OCI-LY7 (cell line): Measurements from ENCODE around the gene NCAM1. TPM values are rescaled to one million over a fixed set of nuclear protein-coding genes. Genes with fewer than 3 reads are reported as not detected.

Experiments used
- BruUV-seq: library from RNA; stranded (reverse); fragments of 400-500 nt; replicated peaks from 2 replicates; lab custom pipeline; 2021; lab: Mats Ljungman, UMichigan
- CTCF ChIA-PET: fragments of 300-600 bp; sonication (Branson Sonifier 250); formaldehyde crosslinking; loops from one replicate; lab custom pipeline; 2022; ENCODE audit warnings: antibody characterized with exemption; ENCODE audit not compliant: unreplicated experiment; lab: Charles Lee
- POLR2A ChIA-PET: fragments of 300-600 bp; sonication (Branson Sonifier 250); formaldehyde crosslinking; loops from one replicate; lab custom pipeline; 2022; ENCODE audit warnings: antibody characterized with exemption; lab: Charles Lee
- DNase-seq: peaks from one replicate; pipeline ENCODE4 v3.0.0-alpha.2; 2015; ENCODE audit warnings: low spot score
- H2AFZ ChIP-seq: fragments of 200-600 bp; sonication (generic), shearing (Covaris generic); 2 replicates; pipeline ENCODE4 v1.6.1; 2014; ENCODE audit warnings: mild to moderate bottlenecking, antibody characterized with exemption, low read length, moderate library complexity
- H3K27ac ChIP-seq: fragments of 200-600 bp; sonication (generic); 2 replicates; pipeline ENCODE4 v1.5.1; 2014; ENCODE audit warnings: mixed run types, low read depth, mild to moderate bottlenecking, moderate library complexity, low read length, inconsistent platforms; ENCODE audit not compliant: poor library complexity, severe bottlenecking
- H3K36me3 ChIP-seq: fragments of 200-600 bp; sonication (generic); 2 replicates; pipeline ENCODE4 v1.6.1; 2014; ENCODE audit warnings: mild to moderate bottlenecking, antibody characterized with exemption, low read length, moderate library complexity, mixed read lengths; ENCODE audit not compliant: insufficient read depth
- H3K4me1 ChIP-seq: fragments of 200-600 bp; sonication (generic); 2 replicates; pipeline ENCODE4 v1.5.1; 2014; ENCODE audit warnings: mild to moderate bottlenecking, low read length; ENCODE audit not compliant: insufficient read depth, poor library complexity, severe bottlenecking
- H3K4me2 ChIP-seq: fragments of 200-600 bp; sonication (generic); 2 replicates; pipeline ENCODE4 v1.6.1; 2014; ENCODE audit warnings: mild to moderate bottlenecking, low read length
- H3K4me3 ChIP-seq: fragments of 200-600 bp; sonication (generic); 2 replicates; pipeline ENCODE4 v1.5.1; 2014; ENCODE audit warnings: mild to moderate bottlenecking, low read depth, low read length; ENCODE audit not compliant: poor library complexity, severe bottlenecking
- H3K79me2 ChIP-seq: fragments of 200-600 bp; sonication (generic); 2 replicates; pipeline ENCODE4 v1.6.1; 2016; ENCODE audit warnings: low read depth, mild to moderate bottlenecking, low read length, moderate library complexity, mixed read lengths; ENCODE audit not compliant: insufficient read depth
- H3K9me2 ChIP-seq: fragments of 200-600 bp; sonication (generic); 2 replicates; pipeline ENCODE4 v1.6.1; 2016; ENCODE audit warnings: mild to moderate bottlenecking, low read length, mixed read lengths; ENCODE audit not compliant: insufficient read depth
- H3K9me3 ChIP-seq: fragments of 200-600 bp; sonication (generic); 2 replicates; pipeline ENCODE4 v1.6.1; 2014; ENCODE audit warnings: mild to moderate bottlenecking, mixed run types, low read length, mixed read lengths
- H4K20me1 ChIP-seq: fragments of 200-600 bp; sonication (generic); 2 replicates; pipeline ENCODE4 v1.6.1; 2014; ENCODE audit warnings: mild to moderate bottlenecking, antibody characterized with exemption, low read length, moderate library complexity, mixed read lengths; ENCODE audit not compliant: insufficient read depth
- CTCF ChIP-seq: fragments of 200-600 bp; sonication (generic); conservative IDR thresholded peaks from 2 replicates; pipeline ENCODE4 v1.5.1; 2014; ENCODE audit warnings: mild to moderate bottlenecking, antibody characterized with exemption, low read length, moderate library complexity, mixed read lengths
- EZH2phosphoT487 ChIP-seq: fragments of 200-600 bp; sonication (generic); IDR thresholded peaks from 2 replicates; pipeline ENCODE4 v1.6.1; 2018; ENCODE audit warnings: low read depth, borderline replicate concordance, mild to moderate bottlenecking, mixed run types, antibody characterized with exemption, low read length, moderate library complexity, mixed read lengths
- intact Hi-C: fragments of 100-400 bp; cut with micrococcal nuclease; formaldehyde crosslinking; loops from one replicate; pipeline ENCODE4 v1.10.0; 2022; ENCODE audit not compliant: unreplicated experiment
- total RNA-seq, 2 experiments: library from RNA; depleted of rRNA in 1 of 2; stranded (reverse); fragments of >200 nt in 1 of 2; shearing (Covaris generic) in 1 of 2; gene quantifications; 2 replicates each; pipeline ENCODE4 v1.2.3, GENCODE V29; 2014 to 2022

NCAM1 gene
- total RNA-seq, 2 experiments from 2014 or later = not detected

GRCh38 chr11:113314065-113314388, 352.8 kb downstream of the NCAM1 start:
- Histone ChIP-seq H3K4me2 (peak overlapping the region; percentile 57), H3K9me2 (no peaks in the 10 kb centered on the region), H3K27ac (no peak overlapping the region), H3K4me3 (peak overlapping the region; percentile 72), H3K4me1 (peaks cover 3% of the 10 kb centered on the region), H4K20me1 (no peaks in the 10 kb centered on the region), H3K9me3 (no peaks in the 10 kb centered on the region), H3K79me2 (no peaks in the 10 kb centered on the region), H3K36me3 (no peaks in the 10 kb centered on the region), H2AFZ (peak overlapping the region; percentile 75)
- POLR2A ChIA-PET = no interaction called here
- intact Hi-C loops = no loop called here
- TF ChIP-seq EZH2phosphoT487 (no peak), CTCF (no peak)
- DNase-seq = no peak
- BruUV-seq = no TSS peak
- CTCF ChIA-PET = interaction anchor here (0.6 kb wide), 2 partner anchors 501 to 1681 kb away, joined by 3 read pairs; no protein-coding TSS in a partner anchor

- Histone ChIP-seq H3K4me3 (peak within 1 kb of the TSS; percentile 72), H3K36me3 (no peaks in the 10 kb centered on the region), H3K9me2 (no peaks in the 10 kb centered on the region), H3K4me2 (peak within 1 kb of the TSS; percentile 57), H2AFZ (peak within 1 kb of the TSS; percentile 75), H3K27ac (no peak within 1 kb of the TSS), H3K4me1 (peaks cover 3% of the 10 kb centered on the region), H3K9me3 (no peaks in the 10 kb centered on the region), H3K79me2 (no peaks in the 10 kb centered on the region), H4K20me1 (no peaks in the 10 kb centered on the region)
- intact Hi-C loops = no loop called here
- ChIA-PET CTCF (no interaction called here), POLR2A (no interaction called here)
- TF ChIP-seq EZH2phosphoT487 = no peak
- no peak for TF ChIP-seq CTCF
- BruUV-seq = no TSS peak
- peak; percentile 74 for DNase-seq
Observed at GRCh38 chr11:113314389-113315301, 353.4 kb downstream of the NCAM1 start, which contains the start of gene TTC12. TTC12 (plus strand) TSS chr11:113314583; CDS start chr11:113316258, 1,675 bp downstream.

- Histone ChIP-seq H3K27ac (no peak overlapping the region), H2AFZ (no peak overlapping the region), H3K79me2 (no peaks in the 10 kb centered on the region), H4K20me1 (no peaks in the 10 kb centered on the region), H3K4me2 (no peak overlapping the region), H3K4me3 (no peak overlapping the region), H3K9me3 (no peaks in the 10 kb centered on the region), H3K36me3 (no peaks in the 10 kb centered on the region), H3K4me1 (peaks cover 3% of the 10 kb centered on the region), H3K9me2 (no peaks in the 10 kb centered on the region)
- CTCF ChIA-PET = no interaction called here
- no peak for DNase-seq
- TF ChIP-seq EZH2phosphoT487 (no peak), CTCF (no peak)
- POLR2A ChIA-PET = no interaction called here
- BruUV-seq = no TSS peak
- intact Hi-C loops = no loop called here
Observed at GRCh38 chr11:113315811-113316210, 354.6 kb downstream of the NCAM1 start.
